Ramos (cell line): Measurements from ENCODE around the gene KIF26A.

Experiments
- in situ Hi-C: fragments of 300-500 bp; cut with MboI; formaldehyde crosslinking; loops from one replicate; pipeline ENCODE4 v1.14.3; 2022; ENCODE audit warnings: low sequenced_read_pairs; ENCODE audit not compliant: unreplicated experiment

KIF26A gene

DNA sequence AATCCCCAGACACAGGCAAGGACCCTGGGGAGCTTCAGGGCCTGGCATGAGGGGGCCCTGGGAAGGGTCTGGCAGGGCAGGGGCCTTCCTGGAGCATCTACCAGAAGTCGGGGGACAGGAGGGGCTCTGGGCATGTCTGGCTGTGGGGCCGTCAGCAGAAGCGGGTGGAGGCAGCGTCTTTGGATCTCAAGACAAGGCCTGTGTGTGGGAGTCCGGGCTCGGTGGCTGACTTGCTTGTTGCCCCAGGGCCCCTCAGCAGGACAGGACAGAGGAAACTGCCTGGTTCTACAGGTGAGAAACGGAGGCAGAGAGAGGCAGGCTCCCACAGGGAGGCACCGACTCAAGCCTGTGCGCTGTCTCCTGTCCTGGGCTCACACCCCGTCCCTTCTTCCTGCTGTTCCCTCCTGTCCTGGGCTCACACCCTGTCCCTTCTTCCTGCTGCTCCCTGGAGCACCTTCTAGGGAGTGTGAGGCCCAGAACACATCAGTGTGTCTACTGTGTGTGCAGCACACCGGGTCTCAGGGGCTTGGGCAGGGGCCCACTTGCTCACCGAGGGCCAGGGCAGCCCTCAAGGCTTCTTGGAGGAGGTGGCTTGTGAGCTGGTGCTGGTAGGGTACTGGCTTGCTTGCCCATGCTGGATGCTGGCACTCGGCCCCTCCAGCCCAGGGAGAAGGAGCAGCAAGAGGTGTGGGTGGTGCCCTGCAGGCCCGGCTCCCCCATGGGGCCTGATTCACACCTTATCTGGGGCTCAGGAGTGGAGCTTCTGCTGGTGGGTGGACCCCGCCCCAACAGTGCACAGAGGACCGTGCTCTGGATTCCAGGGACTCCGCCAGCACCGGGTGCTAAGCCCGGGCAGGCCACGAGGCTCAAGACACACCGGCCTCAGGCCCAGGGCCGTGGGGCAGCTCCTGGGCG lies 38.0 kb upstream of the KIF26A start:
- in situ Hi-C loops: no loop called here

DNA sequence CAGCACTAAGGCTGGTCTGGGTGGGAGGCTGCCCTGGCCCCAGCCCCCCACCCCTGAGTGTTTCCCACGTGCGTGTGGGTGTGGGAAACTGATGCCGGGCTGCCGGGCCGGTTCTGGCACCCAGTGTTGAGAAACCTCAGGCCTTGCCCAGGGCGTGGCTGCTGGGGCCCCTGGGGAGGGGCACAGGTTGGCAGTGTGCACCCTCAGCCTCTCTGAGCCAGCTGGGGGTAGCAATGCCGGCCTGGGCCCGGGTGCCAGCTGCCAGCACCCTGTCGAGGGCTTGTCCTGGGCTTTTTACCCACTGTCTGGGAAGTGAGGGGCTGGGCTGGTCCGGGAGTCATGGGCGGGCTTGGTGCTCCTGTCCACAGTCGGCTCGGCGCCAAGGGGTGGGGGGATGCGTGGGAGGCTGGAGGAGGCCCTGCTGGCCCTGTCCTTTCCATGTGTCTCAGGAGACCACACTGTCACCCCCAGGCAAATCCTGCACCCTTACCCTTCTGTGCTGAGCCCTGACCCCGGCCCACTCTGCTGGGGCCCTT lies 37.2 kb upstream of the KIF26A start:
- in situ Hi-C loops: no loop called here

DNA sequence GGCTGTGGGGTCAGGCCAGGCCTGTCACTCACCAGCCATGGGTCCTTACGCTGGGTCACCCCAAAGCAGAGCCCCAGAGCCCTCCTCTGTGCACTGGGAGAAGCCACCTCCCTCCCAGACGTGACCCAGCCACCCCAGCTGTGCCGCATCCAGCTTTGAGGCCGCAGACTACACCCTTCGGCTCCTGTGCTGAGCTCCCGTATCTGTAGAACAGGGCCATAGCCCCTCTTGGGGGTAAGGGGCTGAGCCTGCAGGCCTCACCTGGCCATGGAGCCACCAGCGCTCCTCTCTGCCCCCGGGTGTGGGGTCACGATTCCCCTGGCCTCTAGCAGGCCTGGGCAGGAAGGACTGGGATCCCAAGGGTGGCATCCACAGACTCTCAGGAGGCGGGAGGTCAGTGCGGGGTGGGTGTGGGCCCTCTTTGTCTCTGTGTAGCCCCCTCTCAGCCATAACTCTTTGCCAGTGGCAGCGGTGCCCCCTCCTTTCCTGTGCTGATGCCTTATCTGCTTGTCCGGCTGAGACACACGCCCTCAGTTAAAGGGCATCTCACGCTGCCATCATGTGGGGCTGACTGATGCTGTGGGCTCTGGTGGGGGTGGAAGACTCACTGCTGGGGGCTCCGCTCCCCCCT lies 36.6 kb upstream of the KIF26A start:
- in situ Hi-C loops: no loop called here

DNA sequence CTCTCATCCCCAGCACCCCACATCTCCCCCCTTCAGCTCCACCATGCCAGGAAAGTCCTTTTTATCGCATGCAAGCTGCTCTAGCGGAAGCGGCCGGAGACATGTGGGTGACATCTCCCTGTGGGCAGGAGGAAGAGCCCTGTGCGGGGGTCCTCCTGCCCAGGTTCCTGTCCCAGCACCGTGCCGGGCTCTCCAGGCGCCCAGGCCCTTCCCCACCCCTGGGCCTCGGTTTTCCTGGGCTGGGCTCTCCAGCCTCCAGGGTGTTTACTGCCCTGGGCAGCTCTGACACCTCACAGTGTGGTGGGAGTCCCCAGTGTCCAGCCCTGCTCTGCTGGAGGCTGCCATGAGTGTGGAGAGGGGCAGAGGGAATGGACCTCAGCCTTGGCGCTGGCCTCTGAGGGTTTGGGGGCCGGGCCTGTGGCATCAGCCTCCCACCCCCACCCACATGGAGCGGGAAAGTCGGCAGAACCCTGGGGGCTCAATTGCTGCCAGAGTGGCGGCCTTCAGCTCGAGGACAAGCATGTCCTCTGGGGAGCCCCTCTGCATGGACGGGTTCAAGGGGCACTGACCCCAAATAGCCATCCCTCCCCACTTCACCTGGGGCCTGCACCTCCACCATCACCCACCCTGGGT lies 36.0 kb upstream of the KIF26A start:
- in situ Hi-C loops: no loop called here

DNA sequence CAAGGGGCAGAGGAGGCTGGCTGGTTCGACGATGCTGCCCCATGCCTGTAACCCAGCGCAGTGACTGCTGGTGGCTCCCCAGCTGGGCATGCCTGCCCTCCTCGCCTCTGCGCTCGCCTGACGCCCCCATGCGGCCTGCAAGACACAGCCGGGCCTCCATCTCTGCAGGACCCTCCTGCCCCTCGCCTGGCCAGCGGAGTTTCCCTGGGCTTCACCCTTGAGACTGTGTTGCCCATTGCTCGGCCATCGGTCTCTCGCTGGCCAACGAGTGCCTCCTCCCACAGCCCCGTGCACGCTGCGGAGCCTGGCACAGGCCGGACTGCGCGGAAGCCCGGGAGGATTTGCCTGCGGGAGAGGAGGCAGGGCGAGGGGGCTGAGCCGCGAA lies 35.3 kb upstream of the KIF26A start:
- in situ Hi-C loops: no loop called here

DNA sequence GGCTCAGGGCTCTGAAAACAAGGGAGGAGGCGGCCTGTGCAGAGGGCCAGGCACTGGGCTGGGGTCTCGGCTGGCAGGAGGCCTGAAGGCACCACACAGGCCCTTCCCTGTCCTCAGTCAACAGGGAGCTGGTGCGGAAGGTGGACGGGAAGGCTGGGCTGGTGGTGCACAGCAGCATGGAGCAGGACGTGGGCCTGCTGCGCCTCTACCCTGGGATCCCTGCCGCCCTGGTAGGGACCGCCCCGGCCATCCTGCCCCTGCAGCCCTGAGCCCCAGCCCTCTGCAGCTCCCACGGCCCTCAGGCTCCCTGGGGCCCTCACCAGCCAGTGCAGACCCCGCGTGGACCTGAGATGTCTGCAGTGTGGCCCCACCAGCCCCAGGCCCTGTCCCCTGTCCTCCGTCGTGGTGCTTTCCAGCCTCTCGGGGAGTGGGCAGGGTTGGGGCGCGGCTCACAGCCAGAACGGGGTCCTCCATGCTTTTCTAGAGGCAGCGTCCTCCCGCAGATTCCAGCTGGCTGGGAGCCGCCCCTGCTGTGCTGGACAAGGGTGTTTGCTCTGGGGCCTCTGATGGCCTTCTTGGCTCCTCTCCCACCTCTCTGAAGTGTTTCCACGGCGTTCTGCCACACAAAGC lies 34.8 kb upstream of the KIF26A start:
- in situ Hi-C loops: no loop called here

DNA sequence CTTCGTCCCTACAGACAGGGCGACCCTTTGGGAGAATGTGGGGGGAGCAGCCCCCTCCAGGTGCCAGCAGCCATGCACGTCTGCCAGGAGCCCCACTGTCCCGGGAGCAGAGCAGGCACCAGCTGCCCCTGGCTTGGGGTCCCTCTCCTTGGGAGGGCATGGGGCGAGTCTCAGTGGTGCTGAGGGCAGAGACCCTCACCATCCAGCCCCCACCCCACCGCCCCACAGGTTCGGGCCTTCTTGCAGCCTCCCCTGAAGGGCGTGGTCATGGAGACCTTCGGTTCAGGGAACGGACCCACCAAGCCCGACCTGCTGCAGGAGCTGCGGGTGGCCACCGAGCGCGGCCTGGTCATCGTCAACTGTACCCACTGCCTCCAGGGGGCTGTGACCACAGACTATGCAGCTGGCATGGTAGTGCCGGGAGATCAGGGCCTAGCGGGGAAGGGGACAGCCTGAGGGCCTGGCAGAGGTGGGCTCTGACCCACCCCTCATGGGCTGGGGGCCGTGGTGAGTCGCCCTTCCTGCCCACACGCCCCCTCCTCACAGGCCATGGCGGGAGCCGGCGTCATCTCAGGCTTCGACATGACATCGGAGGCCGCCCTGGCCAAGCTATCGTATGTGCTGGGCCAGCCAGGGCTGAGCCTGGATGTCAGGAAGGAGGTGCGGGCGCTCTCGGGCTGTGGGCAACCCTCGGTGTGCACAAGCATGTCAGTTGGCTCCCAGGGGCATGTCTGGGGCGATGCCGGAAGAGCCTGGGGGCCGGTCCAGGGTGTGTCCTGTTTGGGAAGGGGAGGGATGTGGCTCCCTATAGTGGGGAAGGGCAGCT lies 34.1 kb upstream of the KIF26A start:
- in situ Hi-C loops: no loop called here

DNA sequence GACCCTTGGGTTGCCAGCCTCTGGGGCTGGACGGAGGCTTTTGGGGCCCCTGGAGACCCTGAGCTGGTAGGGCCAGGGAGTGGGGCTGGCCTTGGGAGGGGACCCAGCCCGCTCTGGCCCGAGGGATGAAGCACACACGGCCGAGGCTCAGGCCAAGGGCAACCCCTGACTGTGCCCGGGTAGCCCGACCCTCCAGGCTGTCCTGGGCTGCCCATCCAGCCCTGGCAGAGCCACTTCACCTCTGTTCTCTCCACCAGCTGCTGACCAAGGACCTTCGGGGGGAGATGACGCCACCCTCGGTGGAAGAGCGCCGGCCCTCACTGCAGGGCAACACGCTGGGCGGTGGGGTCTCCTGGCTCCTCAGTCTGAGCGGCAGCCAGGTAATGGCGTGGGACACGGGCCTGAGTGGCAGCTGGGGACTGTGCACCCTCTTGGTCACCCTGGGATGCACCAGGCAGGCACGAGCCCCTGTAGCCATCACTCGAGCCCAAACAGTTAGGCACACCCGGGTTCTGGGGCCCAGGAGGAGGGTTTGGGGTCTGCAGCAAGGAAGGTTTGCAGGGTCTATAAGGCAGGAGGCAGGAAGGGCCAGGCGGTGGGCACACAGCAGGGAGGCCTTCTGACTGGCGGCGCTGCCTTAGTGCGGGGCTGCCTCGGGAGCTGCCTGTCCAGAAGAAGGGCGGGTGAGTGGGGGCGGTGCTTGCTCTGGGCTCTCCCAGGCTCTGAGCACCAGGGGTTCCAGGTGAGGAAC lies 33.1 kb upstream of the KIF26A start:
- in situ Hi-C loops: no loop called here

DNA sequence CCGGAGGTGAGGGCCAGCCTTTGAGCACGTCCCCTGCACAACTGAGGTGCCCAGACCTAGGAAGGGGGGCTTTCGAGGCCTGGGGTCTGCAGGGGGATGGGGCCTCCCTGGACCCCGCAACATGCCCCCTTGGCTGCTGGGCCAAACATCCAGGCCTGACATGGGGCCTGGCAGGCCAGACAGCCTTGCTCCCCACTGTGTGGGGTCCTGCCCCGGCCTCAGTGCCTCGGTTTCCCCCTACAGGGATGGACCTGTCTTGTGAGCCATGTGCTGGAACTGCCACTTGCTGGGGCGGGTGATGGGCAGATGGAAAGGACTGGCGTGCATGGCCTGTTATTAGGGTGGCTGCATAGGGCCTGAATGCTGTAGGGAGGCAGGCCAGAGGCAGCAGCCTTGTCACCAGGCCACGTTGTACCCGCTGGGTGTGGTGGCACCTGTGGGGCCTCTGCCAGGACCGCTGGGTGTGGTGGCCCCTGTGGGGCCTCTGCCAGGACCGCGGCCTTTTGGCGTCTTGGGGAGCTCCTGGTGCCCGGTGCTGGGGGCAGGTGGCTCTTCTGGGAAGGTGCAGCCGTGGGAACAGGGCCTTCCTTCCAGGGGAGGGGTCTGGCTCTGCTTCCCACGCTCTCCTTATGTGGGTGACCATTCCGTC lies 32.4 kb upstream of the KIF26A start:
- in situ Hi-C loops: no loop called here

DNA sequence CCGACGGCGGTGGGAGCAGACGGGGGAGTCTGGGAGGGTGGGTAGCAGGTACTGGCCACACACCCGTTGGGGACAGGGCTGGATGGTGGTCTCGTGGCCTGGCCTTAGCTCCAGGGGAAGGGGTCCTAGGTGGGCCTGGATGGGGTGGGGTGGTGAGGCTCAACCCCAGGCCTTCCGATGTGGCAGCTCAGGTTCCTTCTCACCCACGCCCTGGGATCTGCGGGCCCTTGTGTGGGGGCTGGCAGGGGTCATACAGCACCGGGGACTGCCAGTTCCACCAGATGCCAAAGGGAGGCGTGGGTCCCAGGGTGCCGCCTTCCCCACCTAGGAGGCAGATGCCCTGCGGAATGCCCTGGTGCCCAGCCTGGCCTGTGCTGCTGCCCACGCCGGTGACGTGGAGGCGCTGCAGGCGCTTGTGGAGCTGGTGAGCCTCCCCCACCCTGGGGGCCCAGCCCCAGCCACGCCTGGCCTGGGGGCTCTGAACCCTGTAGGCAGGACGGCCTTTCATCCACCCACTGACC lies 31.9 kb upstream of the KIF26A start:
- in situ Hi-C loops: no loop called here

DNA sequence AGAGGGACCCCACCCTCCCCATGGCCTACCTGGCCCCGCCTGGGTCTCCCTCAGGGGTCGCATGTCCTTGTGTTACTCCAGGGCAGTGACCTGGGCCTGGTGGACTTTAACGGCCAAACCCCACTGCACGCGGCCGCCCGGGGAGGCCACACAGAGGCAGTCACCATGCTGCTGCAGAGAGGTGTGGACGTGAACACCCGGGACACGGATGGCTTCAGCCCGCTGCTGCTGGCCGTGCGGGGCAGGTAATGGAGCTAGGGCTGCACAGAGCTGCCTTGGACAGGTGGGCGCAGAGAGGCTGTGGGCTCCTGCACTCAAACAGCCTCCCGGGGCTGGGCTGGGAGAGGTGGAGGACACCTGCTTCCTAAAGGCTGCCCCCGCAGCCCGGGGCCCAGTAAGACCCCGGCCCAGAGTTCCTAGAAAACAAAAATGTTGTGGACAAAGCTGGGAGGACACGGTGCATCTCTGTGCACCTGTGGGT lies 31.2 kb upstream of the KIF26A start:
- in situ Hi-C loops: no loop called here

DNA sequence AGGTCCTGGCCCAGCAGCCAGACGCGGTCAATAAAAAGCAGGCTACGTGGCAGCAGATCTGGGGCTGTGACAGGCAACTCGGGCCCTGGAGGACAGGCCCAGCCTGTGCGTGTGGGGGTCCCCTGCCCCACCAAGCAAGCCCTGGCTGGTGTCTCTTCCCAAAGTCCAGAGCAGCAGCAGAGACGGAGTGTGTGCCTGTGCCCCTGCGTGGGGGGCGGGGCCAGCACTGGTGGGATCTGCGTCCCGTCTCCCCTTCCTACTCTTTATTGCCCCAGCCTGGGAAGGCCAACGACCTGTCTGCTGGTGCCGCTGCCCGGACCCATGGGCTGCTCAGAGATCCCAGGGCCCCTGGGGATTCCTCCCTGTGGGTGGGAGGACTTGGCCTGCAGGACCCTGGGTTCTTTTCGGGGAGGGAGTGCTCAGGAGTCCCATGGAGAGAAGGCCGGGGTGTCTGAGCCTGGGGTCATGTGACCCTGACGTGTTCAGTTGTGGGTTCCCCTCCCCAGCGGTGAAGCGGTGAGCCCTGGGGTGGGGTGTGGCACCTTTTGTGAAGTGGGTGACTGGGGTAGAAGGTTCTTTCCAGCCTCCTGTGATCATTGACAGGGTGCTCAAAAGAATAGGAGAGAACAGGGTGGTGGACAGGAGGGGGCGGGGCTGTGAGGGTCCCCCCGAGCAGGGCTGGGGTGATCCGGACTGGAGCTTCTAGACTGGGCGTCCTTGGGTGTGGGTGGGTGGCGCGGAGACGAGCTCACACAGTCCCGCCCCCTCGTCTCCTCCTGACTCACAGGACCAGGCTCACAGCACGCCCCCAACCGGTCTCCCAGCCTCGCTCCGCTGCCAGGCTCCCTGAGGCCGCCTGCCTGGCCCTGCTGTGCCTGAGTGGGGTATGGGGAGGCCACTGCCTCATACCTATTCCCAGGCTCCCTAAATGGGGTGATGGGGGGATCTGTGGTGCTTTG lies 30.5 kb upstream of the KIF26A start:
- in situ Hi-C loops: no loop called here

DNA sequence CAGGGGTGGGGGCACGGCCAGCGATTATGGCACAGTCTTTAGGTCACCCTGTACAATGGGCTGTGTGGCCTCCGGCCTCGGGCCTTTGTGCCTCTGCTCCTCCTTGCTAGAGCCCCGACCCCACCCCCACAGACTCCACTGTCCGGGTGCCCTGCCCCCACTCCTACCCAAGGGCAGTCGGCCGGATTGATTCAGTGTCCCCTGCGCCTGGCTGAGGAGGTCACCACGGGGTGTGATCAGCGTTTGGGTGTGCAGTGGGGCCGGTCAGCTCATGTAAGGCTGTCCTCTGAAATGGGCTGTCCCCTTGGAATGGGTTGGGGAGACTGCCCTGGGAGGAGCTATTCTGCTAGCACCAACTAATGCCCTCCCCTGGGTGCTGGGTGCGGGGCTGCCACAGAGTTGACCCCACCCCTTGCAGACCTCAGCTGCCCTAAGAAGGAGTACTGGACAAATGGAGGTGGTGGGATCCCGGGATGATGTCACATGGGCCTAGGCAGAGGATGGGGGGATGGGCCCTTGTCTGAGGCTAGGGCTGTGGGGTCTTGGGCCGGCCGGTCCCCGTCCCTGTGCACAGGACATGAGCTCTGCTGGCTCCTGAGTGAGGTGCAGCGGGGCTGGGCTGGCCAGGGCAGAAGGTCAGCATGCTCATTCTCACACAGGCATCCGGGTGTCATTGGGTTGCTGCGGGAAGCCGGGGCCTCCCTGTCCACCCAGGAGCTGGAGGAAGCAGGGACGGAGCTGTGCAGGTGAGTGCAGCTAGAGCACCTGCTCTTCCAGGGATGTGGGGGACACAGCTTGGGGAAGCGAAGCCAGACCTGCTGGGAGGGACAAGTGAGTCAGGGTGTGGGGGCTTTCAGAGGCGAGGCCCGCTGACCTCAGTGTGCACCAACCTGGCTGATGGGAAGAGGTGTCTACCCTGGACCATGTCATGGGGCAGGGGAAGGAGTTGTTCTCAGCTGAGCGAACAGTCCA lies 29.5 kb upstream of the KIF26A start:
- in situ Hi-C loops: no loop called here

DNA sequence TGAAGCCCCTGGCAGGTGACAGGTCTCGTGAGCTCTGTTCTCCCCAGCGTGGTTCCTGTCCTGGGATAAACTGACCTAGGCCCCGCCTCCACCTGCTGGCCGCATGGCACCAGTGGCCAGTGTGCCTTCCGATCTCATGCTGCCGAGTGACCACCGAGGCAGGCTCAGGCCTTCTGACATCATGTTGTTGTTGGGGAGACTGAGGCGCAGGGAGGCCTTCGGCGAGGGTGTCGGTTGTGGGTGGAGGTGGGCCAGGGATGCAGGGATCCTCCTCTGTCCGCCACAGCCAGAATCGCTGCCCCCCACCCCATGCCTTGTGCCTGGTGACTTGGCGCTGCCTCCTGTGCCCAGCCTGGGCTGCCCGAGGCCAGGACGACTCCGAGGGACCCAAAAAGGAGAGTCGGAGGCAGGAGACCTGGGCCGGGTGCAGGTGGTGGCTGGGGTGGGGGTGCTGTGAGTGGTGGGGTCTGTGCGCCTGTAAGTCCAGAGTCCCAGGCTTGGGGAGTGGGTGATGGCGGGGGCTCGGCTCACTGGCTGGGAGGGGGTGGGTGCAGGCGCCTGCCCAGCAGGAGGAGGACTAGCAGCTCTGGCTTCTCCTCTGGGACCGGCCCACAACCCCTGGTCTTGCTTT lies 28.5 kb upstream of the KIF26A start:
- in situ Hi-C loops: no loop called here

DNA sequence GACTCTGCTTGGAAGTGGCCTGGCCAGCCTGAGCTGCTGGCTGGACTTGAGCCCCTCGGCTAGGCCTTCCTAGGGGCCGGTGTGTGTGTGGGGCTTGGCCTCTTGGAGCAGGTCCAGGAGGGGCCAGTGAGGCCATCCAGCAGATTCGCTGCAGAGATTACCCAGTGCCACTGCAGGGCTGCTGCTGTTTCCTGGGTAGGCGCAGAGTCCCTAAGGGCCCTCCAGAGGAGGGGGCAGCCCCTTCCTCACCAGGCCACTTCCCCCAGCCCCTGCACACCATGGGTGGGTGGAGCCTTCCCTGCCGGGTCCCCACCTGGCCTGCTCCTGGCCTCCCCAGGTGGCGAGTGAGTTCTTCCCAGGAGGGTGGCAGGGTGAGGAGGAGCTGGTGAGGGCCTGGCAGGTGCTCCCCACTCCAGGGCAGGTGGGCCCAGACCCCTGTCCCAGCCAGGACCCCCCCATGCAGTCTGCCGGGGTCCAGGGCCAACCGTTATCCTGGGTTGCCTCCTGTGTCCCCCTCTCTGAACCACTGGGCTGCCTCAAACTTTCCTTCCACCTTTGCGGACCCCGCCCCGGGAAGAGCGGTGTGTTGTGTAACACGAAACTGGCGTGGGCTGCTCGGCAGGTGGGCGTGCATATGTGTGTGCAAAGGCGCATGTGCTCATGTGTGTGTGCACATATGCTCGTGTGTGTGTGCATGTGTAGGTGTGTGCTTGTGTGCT lies 27.7 kb upstream of the KIF26A start:
- in situ Hi-C loops: no loop called here
